GM18868 (cell line): Measurements from ENCODE around the gene LIPE.
"Not testable (repeated sequence)": the region's sequence is repeated elsewhere in the genome, so short reads cannot be mapped to it uniquely, and the experiment has no call there.

Experiments
- ATAC-seq: cut with Tn5 transposase; IDR thresholded peaks from one replicate; pipeline ENCODE4 v1.9.1; 2021; ENCODE audit warnings: mild to moderate bottlenecking, moderate library complexity; ENCODE audit not compliant: unreplicated experiment

Gene LIPE, protein sequence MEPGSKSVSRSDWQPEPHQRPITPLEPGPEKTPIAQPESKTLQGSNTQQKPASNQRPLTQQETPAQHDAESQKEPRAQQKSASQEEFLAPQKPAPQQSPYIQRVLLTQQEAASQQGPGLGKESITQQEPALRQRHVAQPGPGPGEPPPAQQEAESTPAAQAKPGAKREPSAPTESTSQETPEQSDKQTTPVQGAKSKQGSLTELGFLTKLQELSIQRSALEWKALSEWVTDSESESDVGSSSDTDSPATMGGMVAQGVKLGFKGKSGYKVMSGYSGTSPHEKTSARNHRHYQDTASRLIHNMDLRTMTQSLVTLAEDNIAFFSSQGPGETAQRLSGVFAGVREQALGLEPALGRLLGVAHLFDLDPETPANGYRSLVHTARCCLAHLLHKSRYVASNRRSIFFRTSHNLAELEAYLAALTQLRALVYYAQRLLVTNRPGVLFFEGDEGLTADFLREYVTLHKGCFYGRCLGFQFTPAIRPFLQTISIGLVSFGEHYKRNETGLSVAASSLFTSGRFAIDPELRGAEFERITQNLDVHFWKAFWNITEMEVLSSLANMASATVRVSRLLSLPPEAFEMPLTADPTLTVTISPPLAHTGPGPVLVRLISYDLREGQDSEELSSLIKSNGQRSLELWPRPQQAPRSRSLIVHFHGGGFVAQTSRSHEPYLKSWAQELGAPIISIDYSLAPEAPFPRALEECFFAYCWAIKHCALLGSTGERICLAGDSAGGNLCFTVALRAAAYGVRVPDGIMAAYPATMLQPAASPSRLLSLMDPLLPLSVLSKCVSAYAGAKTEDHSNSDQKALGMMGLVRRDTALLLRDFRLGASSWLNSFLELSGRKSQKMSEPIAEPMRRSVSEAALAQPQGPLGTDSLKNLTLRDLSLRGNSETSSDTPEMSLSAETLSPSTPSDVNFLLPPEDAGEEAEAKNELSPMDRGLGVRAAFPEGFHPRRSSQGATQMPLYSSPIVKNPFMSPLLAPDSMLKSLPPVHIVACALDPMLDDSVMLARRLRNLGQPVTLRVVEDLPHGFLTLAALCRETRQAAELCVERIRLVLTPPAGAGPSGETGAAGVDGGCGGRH

GRCh38 chr19:42427313-42427712 lies at the start of gene LIPE:
Gene LIPE, minus strand, starts transcription at chr19:42427388. Its CDS starts 239 bp downstream, at chr19:42427149.
- no peak for ATAC-seq

GRCh38 chr19:42475366-42475765 lies 48.2 kb upstream of the LIPE start:
- no peak for ATAC-seq

GRCh38 chr19:42474743-42475142 lies 47.6 kb upstream of the LIPE start:
- ATAC-seq = no peak

GRCh38 chr19:42473686-42474085 lies 46.5 kb upstream of the LIPE start:
- ATAC-seq = no peak

DNA sequence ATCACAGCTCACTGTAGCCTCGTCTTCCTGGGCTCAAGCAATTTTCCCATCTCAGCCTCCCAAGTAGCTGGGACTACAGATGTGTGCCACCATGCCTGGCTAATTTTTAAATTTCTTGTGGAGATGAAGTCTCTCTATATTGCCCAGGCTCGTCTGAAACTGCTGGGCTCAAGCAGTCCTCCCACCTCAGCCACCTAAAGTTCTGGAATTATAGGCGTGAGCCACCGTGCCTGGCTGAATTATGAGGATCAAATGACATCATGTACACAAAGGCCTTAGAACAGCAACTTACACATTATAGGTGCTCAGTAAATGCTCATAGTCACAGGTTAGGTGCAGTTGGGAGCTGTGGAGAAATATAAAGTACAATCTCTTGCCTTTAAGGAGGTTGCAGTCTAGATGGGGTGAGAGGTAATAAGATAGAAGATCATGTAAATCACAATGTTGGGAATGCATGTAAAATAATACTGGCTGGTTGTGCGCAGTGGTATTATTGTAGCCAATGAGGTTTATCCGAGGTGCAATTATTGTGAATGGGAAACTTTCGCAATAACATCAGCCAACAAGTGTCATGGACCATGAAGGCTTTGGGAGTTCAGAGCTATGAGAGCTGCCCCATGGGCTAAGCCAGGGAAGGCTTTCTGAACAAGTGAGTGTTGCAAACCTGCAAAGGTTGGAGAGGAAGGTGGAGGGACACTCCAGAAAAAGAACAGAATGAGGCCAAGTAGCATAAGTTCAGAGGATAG lies 45.4 kb upstream of the LIPE start:
- no peak for ATAC-seq

GRCh38 chr19:42471554-42472249 lies 44.5 kb upstream of the LIPE start:
- no peak for ATAC-seq

- ATAC-seq = no peak
Observed at GRCh38 chr19:42469311-42470235, 42.4 kb upstream of the LIPE start.

GRCh38 chr19:42468273-42468796 lies 41.1 kb upstream of the LIPE start:
- ATAC-seq = no peak

DNA sequence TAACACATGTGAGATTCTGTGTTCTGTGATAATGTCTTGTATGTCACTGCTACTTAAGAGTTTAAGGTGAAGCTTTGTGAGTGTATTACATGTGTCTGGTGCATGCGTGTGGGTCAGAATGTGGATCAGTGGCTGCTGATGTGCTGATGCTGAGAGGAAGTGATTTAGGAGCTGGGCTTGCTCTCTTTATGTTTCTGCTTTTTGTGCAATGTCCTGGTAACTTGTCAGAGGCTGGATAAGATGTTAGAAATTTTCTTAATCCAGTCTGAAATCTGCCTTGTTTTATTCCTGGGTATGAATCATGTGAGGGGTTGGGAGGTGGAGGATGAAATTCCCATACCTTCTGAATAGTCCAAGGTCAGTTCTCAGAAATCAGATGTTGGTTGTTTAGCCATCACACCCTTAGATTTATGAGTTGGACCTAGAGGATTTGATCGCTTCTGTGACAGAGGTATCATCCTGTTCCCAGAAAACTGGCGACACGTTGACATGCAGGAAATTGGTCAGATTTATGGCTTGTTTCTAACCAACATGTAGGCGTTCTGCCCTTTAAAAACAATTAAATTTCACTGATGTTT lies 40.1 kb upstream of the LIPE start:
- no peak for ATAC-seq

DNA sequence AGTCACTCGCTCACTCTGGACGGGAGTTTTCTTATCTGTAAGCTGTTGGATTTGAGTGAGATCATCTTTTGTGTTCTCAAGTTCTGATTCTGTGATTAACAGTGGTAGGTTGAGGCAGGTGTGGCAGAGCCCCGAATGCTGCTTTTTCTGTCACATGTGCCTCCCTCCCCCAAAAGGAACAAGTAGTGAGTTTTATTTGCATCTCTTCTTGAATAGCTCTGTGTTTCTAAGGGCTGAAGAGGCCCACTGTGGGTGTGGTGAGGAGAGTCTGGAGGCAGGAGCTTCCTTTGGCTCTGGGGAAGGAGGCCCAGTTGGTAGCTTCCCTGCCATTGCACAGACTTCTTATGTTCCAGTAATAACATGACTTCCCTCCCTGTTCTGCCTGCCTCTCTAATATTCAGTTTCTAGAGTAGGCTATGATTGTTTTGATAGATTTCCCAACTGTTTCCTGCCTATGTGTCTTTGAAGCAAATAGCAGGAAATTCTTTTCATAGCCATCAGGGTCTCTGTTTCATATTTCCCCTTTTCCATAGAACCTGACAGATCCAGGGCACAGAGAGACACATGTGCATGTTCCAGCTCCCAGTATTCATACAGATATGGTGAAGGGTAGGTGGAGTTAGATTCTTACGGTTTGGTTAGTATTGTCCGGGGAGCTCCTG lies 39.5 kb upstream of the LIPE start:
- ATAC-seq = peak; percentile 10

DNA sequence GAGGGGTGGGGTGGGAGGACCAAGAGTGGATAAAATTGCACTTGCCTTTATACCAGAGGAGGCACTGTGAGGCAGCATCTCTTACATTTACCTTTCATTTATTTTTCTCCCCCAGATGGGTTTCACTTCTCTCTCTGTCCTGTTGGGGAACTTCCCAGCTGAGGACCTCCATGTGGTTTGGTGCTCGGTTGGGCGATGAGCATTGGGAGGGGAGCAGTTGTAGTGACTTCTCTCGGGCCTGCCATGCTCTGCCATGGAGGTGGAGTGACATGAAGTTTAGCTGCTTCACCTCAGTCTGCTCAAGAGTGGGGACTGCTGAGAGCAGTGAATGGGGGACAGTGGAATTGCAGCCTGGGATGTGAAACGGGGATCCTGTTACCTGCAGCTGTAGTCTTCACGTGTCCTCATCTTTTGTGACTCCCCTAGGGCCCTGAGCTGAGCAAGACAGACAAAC lies 38.7 kb upstream of the LIPE start:
- ATAC-seq = peak; percentile 90

GRCh38 chr19:42461700-42462324 lies 34.6 kb upstream of the LIPE start:
- ATAC-seq = no peak

GRCh38 chr19:42461231-42461630 lies 34.0 kb upstream of the LIPE start:
- not testable (repeated sequence) for ATAC-seq

DNA sequence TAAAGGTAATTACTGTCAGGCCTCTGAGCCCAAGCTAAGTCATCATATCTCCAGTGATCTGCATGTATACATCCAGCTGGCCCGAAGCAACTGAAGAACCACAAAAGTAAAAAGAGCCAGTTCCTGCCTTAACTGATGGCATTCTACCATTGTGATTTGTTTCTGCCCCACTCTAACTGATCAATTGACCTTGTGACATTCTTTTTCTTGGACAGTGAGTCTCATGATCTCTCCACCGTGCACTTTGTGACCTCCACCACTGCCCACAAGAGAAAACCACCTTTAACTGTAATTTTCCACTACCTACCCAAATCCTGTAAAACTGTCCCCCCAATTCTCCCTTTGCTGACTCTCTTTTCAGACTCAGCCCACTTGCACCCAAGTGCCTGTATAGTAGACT lies 32.7 kb upstream of the LIPE start:
- no peak for ATAC-seq

- no peak for ATAC-seq
Observed at GRCh38 chr19:42455621-42456081, 28.5 kb upstream of the LIPE start.

DNA sequence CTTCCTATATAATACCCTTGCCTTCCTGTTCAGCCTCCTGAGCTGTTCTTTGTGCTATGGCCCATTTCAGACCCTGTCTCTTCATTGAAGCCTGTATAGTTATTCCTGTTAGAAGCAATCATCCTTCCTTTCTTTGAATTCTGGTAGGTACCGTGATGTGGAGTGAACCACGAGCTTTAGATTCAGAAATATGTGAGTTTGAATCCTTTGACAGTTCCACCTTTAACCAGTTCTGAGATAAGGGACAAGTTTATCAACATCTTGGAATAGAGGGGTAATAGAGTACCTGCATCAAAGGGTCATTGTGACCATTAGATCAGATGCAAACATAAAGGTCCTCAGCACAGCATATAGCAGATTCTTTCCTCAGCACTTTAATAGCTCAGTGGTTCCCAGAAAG lies 27.9 kb upstream of the LIPE start:
- no peak for ATAC-seq

GRCh38 chr19:42452590-42452989 lies 25.4 kb upstream of the LIPE start:
- ATAC-seq = no peak
